Testis (tissue), 2 donors: ENCODE results near the gene DLG2.

Experiments used
- POLR2A ChIP-seq: fragments of 450-650 bp; IDR thresholded peaks from one replicate; pipeline ENCODE4 v1.6.1; 2017; ENCODE audit warnings: antibody characterized with exemption, mild to moderate bottlenecking, moderate library complexity
- TF ChIP-seq, protein P1 (sequence below), 3 experiments: fragments of 450-650 bp in 2 of 3; fragments of 200-600 bp in 1 of 3; sonication (generic) in 1 of 3; IDR thresholded peaks; one replicate each; pipeline ENCODE4 v1.5.1; 2016 to 2019; ENCODE audit warnings: antibody characterized with exemption in 3 of 3, mild to moderate bottlenecking in 2 of 3, moderate library complexity in 1 of 3

DNA sequence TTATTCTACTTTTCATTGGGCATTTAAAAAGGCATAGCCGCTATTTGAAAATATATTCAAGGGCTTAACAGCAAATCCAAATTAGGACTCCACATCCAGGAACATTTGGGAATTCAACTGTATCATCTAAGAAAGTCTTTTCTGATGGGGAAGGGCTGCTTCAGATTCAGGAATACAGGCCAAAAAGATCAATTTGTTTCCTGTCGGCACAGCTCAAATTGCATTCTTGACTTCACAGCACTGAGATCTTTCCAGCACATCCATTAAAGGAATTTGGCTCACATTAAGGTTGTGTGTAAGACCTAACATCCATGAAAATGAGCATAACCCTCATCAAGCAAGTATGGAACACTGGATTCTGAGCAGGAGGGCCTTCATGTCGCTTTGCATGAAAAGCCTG is 1171.5 kb downstream of the DLG2 start:
- TF ChIP-seq, protein P1, sequence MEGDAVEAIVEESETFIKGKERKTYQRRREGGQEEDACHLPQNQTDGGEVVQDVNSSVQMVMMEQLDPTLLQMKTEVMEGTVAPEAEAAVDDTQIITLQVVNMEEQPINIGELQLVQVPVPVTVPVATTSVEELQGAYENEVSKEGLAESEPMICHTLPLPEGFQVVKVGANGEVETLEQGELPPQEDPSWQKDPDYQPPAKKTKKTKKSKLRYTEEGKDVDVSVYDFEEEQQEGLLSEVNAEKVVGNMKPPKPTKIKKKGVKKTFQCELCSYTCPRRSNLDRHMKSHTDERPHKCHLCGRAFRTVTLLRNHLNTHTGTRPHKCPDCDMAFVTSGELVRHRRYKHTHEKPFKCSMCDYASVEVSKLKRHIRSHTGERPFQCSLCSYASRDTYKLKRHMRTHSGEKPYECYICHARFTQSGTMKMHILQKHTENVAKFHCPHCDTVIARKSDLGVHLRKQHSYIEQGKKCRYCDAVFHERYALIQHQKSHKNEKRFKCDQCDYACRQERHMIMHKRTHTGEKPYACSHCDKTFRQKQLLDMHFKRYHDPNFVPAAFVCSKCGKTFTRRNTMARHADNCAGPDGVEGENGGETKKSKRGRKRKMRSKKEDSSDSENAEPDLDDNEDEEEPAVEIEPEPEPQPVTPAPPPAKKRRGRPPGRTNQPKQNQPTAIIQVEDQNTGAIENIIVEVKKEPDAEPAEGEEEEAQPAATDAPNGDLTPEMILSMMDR (IDR thresholded peaks at IDR 0.05): no peak
- no peak for TF ChIP-seq POLR2A
